ENCODE measurements around the gene HIRA. TPM values are rescaled to one million over a fixed set of nuclear protein-coding genes. Genes with fewer than 3 reads are reported as not detected.

The HIRA gene
- total and polyA plus RNA-seq, 9 of the 15 experiments (the other 6 are each of a cell fraction or from before 2014, with no cell fraction given) = 0.96 to 132 (median 58.4) TPM

GRCh38 chr22:19357270-19358105 is 74.0 kb downstream of the HIRA start (continued):
- TF ChIP-seq, protein P1, sequence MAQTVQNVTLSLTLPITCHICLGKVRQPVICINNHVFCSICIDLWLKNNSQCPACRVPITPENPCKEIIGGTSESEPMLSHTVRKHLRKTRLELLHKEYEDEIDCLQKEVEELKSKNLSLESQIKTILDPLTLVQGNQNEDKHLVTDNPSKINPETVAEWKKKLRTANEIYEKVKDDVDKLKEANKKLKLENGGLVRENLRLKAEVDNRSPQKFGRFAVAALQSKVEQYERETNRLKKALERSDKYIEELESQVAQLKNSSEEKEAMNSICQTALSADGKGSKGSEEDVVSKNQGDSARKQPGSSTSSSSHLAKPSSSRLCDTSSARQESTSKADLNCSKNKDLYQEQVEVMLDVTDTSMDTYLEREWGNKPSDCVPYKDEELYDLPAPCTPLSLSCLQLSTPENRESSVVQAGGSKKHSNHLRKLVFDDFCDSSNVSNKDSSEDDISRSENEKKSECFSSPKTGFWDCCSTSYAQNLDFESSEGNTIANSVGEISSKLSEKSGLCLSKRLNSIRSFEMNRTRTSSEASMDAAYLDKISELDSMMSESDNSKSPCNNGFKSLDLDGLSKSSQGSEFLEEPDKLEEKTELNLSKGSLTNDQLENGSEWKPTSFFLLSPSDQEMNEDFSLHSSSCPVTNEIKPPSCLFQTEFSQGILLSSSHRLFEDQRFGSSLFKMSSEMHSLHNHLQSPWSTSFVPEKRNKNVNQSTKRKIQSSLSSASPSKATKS (CRISPR knock-in tag; IDR thresholded peaks at IDR 0.05) = no peak
- no peak for TF ChIP-seq SRSF7 (optimal IDR thresholded peaks at IDR 0.05; ENCODE audit: low read depth, low read length)
- no peak for TF ChIP-seq JUNB (CRISPR knock-in tag; conservative IDR thresholded peaks at IDR 0.05)
- TF ChIP-seq, protein P2, sequence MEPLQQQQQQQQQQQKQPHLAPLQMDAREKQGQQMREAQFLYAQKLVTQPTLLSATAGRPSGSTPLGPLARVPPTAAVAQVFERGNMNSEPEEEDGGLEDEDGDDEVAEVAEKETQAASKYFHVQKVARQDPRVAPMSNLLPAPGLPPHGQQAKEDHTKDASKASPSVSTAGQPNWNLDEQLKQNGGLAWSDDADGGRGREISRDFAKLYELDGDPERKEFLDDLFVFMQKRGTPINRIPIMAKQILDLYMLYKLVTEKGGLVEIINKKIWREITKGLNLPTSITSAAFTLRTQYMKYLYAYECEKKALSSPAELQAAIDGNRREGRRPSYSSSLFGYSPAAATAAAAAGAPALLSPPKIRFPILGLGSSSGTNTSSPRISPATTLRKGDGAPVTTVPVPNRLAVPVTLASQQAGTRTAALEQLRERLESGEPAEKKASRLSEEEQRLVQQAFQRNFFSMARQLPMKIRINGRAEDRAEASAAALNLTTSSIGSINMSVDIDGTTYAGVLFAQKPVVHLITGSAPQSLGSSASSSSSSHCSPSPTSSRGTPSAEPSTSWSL (CRISPR knock-in tag; IDR thresholded peaks at IDR 0.05; ENCODE audit: borderline replicate concordance) = no peak
- no peak for TF ChIP-seq MAZ (CRISPR knock-in tag; conservative IDR thresholded peaks at IDR 0.05 in 1 of 2, IDR thresholded peaks at IDR 0.05 in 1 of 2)
- no peak for TF ChIP-seq WHSC1 (IDR thresholded peaks at IDR 0.05; ENCODE audit: low read length)
- TF ChIP-seq, protein P3, sequence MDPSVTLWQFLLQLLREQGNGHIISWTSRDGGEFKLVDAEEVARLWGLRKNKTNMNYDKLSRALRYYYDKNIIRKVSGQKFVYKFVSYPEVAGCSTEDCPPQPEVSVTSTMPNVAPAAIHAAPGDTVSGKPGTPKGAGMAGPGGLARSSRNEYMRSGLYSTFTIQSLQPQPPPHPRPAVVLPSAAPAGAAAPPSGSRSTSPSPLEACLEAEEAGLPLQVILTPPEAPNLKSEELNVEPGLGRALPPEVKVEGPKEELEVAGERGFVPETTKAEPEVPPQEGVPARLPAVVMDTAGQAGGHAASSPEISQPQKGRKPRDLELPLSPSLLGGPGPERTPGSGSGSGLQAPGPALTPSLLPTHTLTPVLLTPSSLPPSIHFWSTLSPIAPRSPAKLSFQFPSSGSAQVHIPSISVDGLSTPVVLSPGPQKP (CRISPR knock-in tag; IDR thresholded peaks at IDR 0.05) = no peak
- no peak for TF ChIP-seq E2F4 (CRISPR knock-in tag; IDR thresholded peaks at IDR 0.05; ENCODE audit: low read depth)
- no peak for TF ChIP-seq NFIX (CRISPR knock-in tag; IDR thresholded peaks at IDR 0.05; ENCODE audit: low read depth)
- TF ChIP-seq ZNF75A (CRISPR knock-in tag; IDR thresholded peaks at IDR 0.05) = no peak
- no peak for TF ChIP-seq TBP (optimal IDR thresholded peaks at IDR 0.05; ENCODE audit: low read depth, low read length)
- no peak for TF ChIP-seq NFATC3 (IDR thresholded peaks at IDR 0.05)
- TF ChIP-seq HNRNPL (IDR thresholded peaks at IDR 0.05; ENCODE audit: low read depth, low read length) = no peak
- TF ChIP-seq NFYB (IDR thresholded peaks at IDR 0.05; ENCODE audit: extremely low read depth, insufficient read length) = no peak
- TF ChIP-seq MYNN (IDR thresholded peaks at IDR 0.05) = no peak
- no peak for TF ChIP-seq MYNN (CRISPR knock-in tag; IDR thresholded peaks at IDR 0.05)
- no peak for TF ChIP-seq HDAC3 (IDR thresholded peaks at IDR 0.05; ENCODE audit: borderline replicate concordance, partially characterized antibody)
- TF ChIP-seq SREBF2 (CRISPR knock-in tag; IDR thresholded peaks at IDR 0.05) = no peak
- TF ChIP-seq, protein P4, sequence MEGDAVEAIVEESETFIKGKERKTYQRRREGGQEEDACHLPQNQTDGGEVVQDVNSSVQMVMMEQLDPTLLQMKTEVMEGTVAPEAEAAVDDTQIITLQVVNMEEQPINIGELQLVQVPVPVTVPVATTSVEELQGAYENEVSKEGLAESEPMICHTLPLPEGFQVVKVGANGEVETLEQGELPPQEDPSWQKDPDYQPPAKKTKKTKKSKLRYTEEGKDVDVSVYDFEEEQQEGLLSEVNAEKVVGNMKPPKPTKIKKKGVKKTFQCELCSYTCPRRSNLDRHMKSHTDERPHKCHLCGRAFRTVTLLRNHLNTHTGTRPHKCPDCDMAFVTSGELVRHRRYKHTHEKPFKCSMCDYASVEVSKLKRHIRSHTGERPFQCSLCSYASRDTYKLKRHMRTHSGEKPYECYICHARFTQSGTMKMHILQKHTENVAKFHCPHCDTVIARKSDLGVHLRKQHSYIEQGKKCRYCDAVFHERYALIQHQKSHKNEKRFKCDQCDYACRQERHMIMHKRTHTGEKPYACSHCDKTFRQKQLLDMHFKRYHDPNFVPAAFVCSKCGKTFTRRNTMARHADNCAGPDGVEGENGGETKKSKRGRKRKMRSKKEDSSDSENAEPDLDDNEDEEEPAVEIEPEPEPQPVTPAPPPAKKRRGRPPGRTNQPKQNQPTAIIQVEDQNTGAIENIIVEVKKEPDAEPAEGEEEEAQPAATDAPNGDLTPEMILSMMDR (IDR thresholded peaks at IDR 0.05 in 2 of 3, conservative IDR thresholded peaks at IDR 0.05 in 1 of 3; ENCODE audit: insufficient read depth in 2 of 3, low read depth in 1 of 3, low read length in 3 of 3) = no peak
- no peak for TF ChIP-seq FOXM1 (IDR thresholded peaks at IDR 0.05; ENCODE audit: low read depth)
- 0 out of 2 replicates have a peak, but pooled peaks have one; percentile 32 for TF ChIP-seq FOXM1 (CRISPR knock-in tag; IDR thresholded peaks at IDR 0.05; ENCODE audit: low read depth)
